DOHH2 (cell line): ENCODE data around the gene SRSF1.
A peak's percentile ranks its signal among the peaks of the same experiment; 100 is the strongest.

Experiments used
- H3F3A ChIP-seq: fragments of 200-600 bp; sonication (generic), shearing (Covaris generic); 2 replicates; pipeline ENCODE4 v1.6.0; 2016; ENCODE audit warnings: antibody characterized with exemption, mild to moderate bottlenecking; ENCODE audit not compliant: control insufficient read depth, insufficient read depth
- H3K27ac ChIP-seq: fragments of 200-600 bp; sonication (generic); 2 replicates; pipeline ENCODE4 v1.5.1; 2014; ENCODE audit warnings: low read depth, mild to moderate bottlenecking, low read length, moderate library complexity
- H3K27me3 ChIP-seq: fragments of 200-600 bp; sonication (generic); 2 replicates; pipeline ENCODE4 v1.6.1; 2014; ENCODE audit warnings: mild to moderate bottlenecking, low read length, mixed read lengths; ENCODE audit not compliant: control insufficient read depth
- H3K36me3 ChIP-seq: fragments of 200-600 bp; sonication (generic); 2 replicates; pipeline ENCODE4 v1.6.1; 2014; ENCODE audit warnings: mild to moderate bottlenecking, low read length, moderate library complexity, mixed read lengths; ENCODE audit not compliant: control insufficient read depth
- H3K4me1 ChIP-seq: fragments of 200-600 bp; sonication (generic); 2 replicates; pipeline ENCODE4 v1.6.1; 2014; ENCODE audit warnings: mild to moderate bottlenecking, low read length, mixed read lengths; ENCODE audit not compliant: control insufficient read depth
- H3K4me2 ChIP-seq: fragments of 200-600 bp; sonication (generic); 2 replicates; pipeline ENCODE4 v1.6.0; 2014; ENCODE audit warnings: mild to moderate bottlenecking, low read length, moderate library complexity
- H3K4me3 ChIP-seq: fragments of 200-600 bp; sonication (generic); 2 replicates; pipeline ENCODE4 v1.5.1; 2014; ENCODE audit warnings: mild to moderate bottlenecking, low read length, mixed read lengths
- H3K79me2 ChIP-seq: fragments of 200-600 bp; sonication (generic); 2 replicates; pipeline ENCODE4 v1.6.1; 2014; ENCODE audit warnings: mild to moderate bottlenecking, low read length, mixed read lengths; ENCODE audit not compliant: control insufficient read depth
- H3K9me2 ChIP-seq: fragments of 200-600 bp; sonication (generic); replicated peaks from 2 replicates; pipeline ENCODE4 v1.6.1; 2014; ENCODE audit warnings: mild to moderate bottlenecking, low read length, mixed read lengths; ENCODE audit not compliant: control insufficient read depth
- H3K9me3 ChIP-seq: fragments of 200-600 bp; sonication (generic); 2 replicates; pipeline ENCODE4 v1.6.1; 2014; ENCODE audit warnings: antibody characterized with exemption, low read length, mixed read lengths; ENCODE audit not compliant: control insufficient read depth, insufficient read depth
- H4K20me1 ChIP-seq: fragments of 200-600 bp; sonication (generic); 2 replicates; pipeline ENCODE4 v1.6.0; 2014; ENCODE audit warnings: low read depth, mild to moderate bottlenecking, antibody characterized with exemption, low read length, moderate library complexity; ENCODE audit not compliant: control insufficient read depth, insufficient read depth
- CTCF ChIP-seq: fragments of 200-600 bp; sonication (generic); IDR thresholded peaks from one replicate; pipeline ENCODE4 v1.5.1; 2014; ENCODE audit warnings: antibody characterized with exemption, mild to moderate bottlenecking, low read depth, low read length; ENCODE audit not compliant: poor library complexity, severe bottlenecking
- EZH2phosphoT487 ChIP-seq: fragments of 200-600 bp; sonication (generic); IDR thresholded peaks from 2 replicates; pipeline ENCODE4 v1.6.1; 2017; ENCODE audit warnings: borderline replicate concordance, mild to moderate bottlenecking, antibody characterized with exemption, low read length, moderate library complexity, mixed read lengths

Gene SRSF1

GRCh38 chr17:57994436-57994835 is 12.6 kb downstream of the SRSF1 start:
- H3K36me3 ChIP-seq: peaks cover 33% of the 10 kb centered on the region
- H3K9me2 ChIP-seq: no peaks in the 10 kb centered on the region
- H3K4me3 ChIP-seq: no peak overlapping the region
- H4K20me1 ChIP-seq: peaks cover 8% of the 10 kb centered on the region
- TF ChIP-seq EZH2phosphoT487: no peak
- no peak for TF ChIP-seq CTCF
- peak overlapping the region; percentile 12 for H3K4me2 ChIP-seq
- peaks cover 58% of the 10 kb centered on the region for H3K4me1 ChIP-seq
- no peaks in the 10 kb centered on the region for H3K27me3 ChIP-seq
- H3K79me2 ChIP-seq: peaks cover 5% of the 10 kb centered on the region
- H3K27ac ChIP-seq: peak overlapping the region; percentile 34; the same call in 1 of the 2 replicates
- peaks cover 84% of the 10 kb centered on the region for H3F3A ChIP-seq
- no peaks in the 10 kb centered on the region for H3K9me3 ChIP-seq

- no peak overlapping the region for H3K4me3 ChIP-seq
- no peaks in the 10 kb centered on the region for H3K79me2 ChIP-seq
- peaks cover 26% of the 10 kb centered on the region for H3K36me3 ChIP-seq
- 0 out of 2 replicates have a peak, but pooled peaks cover 3% of the 10 kb centered on the region for H4K20me1 ChIP-seq
- no peaks in the 10 kb centered on the region for H3K27me3 ChIP-seq
- H3K9me3 ChIP-seq: no peaks in the 10 kb centered on the region
- no peaks in the 10 kb centered on the region for H3K9me2 ChIP-seq
- H3K4me2 ChIP-seq: peak overlapping the region; percentile 12
- H3F3A ChIP-seq: peaks cover 78% of the 10 kb centered on the region
- no peak for TF ChIP-seq EZH2phosphoT487
- TF ChIP-seq CTCF: no peak
- peaks cover 58% of the 10 kb centered on the region for H3K4me1 ChIP-seq
- H3K27ac ChIP-seq: peak overlapping the region; percentile 34
These were observed 13.3 kb downstream of the SRSF1 start for GRCh38 chr17:57993471-57994365.

- H3K36me3 ChIP-seq: peaks cover 10% of the 10 kb centered on the region
- H3K4me1 ChIP-seq: peaks cover 50% of the 10 kb centered on the region
- H3K9me2 ChIP-seq: no peaks in the 10 kb centered on the region
- no peaks in the 10 kb centered on the region for H3K9me3 ChIP-seq
- no peak for TF ChIP-seq EZH2phosphoT487
- no peak for TF ChIP-seq CTCF
- no peaks in the 10 kb centered on the region for H3K27me3 ChIP-seq
- no peak overlapping the region for H3K4me3 ChIP-seq
- peaks cover 5% of the 10 kb centered on the region; the same call in 1 of the 2 replicates for H4K20me1 ChIP-seq
- peaks cover 12% of the 10 kb centered on the region for H3K79me2 ChIP-seq
- no peak overlapping the region for H3K4me2 ChIP-seq
- no peak overlapping the region for H3K27ac ChIP-seq
- H3F3A ChIP-seq: peaks cover 57% of the 10 kb centered on the region
These were observed 15.5 kb downstream of the SRSF1 start for GRCh38 chr17:57991537-57991936.
